ENCODE data around the gene FCHO2. TPM values are rescaled to one million over a fixed set of nuclear protein-coding genes. Genes with fewer than 3 reads are reported as not detected.

FCHO2 gene
- total RNA-seq, 1 experiment from 2014 or later = 14.9 TPM

DNA sequence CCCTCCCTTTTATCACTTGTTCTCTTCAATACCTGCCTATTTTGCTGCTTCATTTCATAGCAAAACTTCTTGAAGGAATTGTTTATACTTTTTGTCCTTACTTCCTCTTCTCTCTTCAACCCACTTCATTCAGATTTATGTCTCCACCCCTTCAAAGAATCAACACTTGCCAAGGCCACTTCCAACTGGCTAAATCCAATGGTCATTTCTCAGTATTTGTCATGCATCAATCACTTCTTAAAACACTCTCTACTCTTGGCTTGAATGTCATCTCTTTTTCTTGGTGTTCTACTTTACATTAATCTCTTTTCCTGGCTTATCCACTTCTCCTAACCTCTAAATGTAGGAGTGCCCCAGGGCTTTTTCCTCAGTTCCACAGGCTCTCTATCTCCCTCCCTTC lies 8.3 kb upstream of the FCHO2 start (continued):
- TF ChIP-seq, protein P1, sequence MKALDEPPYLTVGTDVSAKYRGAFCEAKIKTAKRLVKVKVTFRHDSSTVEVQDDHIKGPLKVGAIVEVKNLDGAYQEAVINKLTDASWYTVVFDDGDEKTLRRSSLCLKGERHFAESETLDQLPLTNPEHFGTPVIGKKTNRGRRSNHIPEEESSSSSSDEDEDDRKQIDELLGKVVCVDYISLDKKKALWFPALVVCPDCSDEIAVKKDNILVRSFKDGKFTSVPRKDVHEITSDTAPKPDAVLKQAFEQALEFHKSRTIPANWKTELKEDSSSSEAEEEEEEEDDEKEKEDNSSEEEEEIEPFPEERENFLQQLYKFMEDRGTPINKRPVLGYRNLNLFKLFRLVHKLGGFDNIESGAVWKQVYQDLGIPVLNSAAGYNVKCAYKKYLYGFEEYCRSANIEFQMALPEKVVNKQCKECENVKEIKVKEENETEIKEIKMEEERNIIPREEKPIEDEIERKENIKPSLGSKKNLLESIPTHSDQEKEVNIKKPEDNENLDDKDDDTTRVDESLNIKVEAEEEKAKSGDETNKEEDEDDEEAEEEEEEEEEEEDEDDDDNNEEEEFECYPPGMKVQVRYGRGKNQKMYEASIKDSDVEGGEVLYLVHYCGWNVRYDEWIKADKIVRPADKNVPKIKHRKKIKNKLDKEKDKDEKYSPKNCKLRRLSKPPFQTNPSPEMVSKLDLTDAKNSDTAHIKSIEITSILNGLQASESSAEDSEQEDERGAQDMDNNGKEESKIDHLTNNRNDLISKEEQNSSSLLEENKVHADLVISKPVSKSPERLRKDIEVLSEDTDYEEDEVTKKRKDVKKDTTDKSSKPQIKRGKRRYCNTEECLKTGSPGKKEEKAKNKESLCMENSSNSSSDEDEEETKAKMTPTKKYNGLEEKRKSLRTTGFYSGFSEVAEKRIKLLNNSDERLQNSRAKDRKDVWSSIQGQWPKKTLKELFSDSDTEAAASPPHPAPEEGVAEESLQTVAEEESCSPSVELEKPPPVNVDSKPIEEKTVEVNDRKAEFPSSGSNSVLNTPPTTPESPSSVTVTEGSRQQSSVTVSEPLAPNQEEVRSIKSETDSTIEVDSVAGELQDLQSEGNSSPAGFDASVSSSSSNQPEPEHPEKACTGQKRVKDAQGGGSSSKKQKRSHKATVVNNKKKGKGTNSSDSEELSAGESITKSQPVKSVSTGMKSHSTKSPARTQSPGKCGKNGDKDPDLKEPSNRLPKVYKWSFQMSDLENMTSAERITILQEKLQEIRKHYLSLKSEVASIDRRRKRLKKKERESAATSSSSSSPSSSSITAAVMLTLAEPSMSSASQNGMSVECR (CRISPR knock-in tag; IDR thresholded peaks at IDR 0.05; ENCODE audit: borderline replicate concordance) = no peak
- TF ChIP-seq, protein P2, sequence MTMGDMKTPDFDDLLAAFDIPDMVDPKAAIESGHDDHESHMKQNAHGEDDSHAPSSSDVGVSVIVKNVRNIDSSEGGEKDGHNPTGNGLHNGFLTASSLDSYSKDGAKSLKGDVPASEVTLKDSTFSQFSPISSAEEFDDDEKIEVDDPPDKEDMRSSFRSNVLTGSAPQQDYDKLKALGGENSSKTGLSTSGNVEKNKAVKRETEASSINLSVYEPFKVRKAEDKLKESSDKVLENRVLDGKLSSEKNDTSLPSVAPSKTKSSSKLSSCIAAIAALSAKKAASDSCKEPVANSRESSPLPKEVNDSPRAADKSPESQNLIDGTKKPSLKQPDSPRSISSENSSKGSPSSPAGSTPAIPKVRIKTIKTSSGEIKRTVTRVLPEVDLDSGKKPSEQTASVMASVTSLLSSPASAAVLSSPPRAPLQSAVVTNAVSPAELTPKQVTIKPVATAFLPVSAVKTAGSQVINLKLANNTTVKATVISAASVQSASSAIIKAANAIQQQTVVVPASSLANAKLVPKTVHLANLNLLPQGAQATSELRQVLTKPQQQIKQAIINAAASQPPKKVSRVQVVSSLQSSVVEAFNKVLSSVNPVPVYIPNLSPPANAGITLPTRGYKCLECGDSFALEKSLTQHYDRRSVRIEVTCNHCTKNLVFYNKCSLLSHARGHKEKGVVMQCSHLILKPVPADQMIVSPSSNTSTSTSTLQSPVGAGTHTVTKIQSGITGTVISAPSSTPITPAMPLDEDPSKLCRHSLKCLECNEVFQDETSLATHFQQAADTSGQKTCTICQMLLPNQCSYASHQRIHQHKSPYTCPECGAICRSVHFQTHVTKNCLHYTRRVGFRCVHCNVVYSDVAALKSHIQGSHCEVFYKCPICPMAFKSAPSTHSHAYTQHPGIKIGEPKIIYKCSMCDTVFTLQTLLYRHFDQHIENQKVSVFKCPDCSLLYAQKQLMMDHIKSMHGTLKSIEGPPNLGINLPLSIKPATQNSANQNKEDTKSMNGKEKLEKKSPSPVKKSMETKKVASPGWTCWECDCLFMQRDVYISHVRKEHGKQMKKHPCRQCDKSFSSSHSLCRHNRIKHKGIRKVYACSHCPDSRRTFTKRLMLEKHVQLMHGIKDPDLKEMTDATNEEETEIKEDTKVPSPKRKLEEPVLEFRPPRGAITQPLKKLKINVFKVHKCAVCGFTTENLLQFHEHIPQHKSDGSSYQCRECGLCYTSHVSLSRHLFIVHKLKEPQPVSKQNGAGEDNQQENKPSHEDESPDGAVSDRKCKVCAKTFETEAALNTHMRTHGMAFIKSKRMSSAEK (CRISPR knock-in tag; IDR thresholded peaks at IDR 0.05; ENCODE audit: borderline replicate concordance) = no peak
- TF ChIP-seq, protein P3, sequence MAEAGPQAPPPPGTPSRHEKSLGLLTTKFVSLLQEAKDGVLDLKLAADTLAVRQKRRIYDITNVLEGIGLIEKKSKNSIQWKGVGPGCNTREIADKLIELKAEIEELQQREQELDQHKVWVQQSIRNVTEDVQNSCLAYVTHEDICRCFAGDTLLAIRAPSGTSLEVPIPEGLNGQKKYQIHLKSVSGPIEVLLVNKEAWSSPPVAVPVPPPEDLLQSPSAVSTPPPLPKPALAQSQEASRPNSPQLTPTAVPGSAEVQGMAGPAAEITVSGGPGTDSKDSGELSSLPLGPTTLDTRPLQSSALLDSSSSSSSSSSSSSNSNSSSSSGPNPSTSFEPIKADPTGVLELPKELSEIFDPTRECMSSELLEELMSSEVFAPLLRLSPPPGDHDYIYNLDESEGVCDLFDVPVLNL (CRISPR knock-in tag; IDR thresholded peaks at IDR 0.05; ENCODE audit: borderline replicate concordance, low read depth) = no peak
- TF ChIP-seq ATF1 (CRISPR knock-in tag; IDR thresholded peaks at IDR 0.05) (no peak), GTF2I (CRISPR knock-in tag; conservative IDR thresholded peaks at IDR 0.05) (no peak), NR2C2 (CRISPR knock-in tag; IDR thresholded peaks at IDR 0.05) (no peak), NFATC4 (CRISPR knock-in tag; IDR thresholded peaks at IDR 0.05) (no peak), TEAD1 (CRISPR knock-in tag; IDR thresholded peaks at IDR 0.05) (no peak), SOX15 (CRISPR knock-in tag; IDR thresholded peaks at IDR 0.05) (no peak), IRF2 (CRISPR knock-in tag; IDR thresholded peaks at IDR 0.05; ENCODE audit: borderline replicate concordance, low read depth) (no peak), NFE2L1 (CRISPR knock-in tag; IDR thresholded peaks at IDR 0.05) (no peak)
- TF ChIP-seq, protein P4, sequence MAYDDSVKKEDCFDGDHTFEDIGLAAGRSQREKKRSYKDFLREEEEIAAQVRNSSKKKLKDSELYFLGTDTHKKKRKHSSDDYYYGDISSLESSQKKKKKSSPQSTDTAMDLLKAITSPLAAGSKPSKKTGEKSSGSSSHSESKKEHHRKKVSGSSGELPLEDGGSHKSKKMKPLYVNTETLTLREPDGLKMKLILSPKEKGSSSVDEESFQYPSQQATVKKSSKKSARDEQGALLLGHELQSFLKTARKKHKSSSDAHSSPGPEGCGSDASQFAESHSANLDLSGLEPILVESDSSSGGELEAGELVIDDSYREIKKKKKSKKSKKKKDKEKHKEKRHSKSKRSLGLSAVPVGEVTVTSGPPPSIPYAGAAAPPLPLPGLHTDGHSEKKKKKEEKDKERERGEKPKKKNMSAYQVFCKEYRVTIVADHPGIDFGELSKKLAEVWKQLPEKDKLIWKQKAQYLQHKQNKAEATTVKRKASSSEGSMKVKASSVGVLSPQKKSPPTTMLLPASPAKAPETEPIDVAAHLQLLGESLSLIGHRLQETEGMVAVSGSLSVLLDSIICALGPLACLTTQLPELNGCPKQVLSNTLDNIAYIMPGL (CRISPR knock-in tag; IDR thresholded peaks at IDR 0.05) = no peak
- TF ChIP-seq, protein P5, sequence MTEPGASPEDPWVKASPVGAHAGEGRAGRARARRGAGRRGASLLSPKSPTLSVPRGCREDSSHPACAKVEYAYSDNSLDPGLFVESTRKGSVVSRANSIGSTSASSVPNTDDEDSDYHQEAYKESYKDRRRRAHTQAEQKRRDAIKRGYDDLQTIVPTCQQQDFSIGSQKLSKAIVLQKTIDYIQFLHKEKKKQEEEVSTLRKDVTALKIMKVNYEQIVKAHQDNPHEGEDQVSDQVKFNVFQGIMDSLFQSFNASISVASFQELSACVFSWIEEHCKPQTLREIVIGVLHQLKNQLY (CRISPR knock-in tag; IDR thresholded peaks at IDR 0.05) = no peak

DNA sequence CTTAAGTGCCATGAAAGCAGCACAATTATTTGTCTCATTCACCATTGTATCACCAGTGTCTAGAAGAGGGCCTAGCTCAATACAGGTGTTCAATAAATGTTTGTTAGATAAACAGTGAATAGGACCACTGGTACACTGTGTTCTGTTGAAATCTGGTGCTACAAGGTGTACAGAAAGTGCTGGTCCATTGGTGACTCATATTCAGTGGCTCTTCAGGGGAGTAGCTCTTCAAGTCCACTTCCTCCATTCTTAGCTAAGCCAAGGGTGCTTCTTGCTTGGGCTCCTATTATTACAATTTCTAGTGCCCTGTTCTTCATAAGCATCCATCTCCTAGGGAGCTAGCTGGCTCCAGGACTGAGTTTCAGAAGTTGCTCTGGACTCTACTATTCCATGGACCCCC lies 6.4 kb upstream of the FCHO2 start:
- DNase-seq (ENCODE audit: low spot score) (no peak), ATAC-seq (no peak)
- no peaks in the 10 kb centered on the region; the same call in 1 of the 2 replicates for H3K27me3 Mint-ChIP-seq (ENCODE audit: low read depth)
- peaks cover 11% of the 10 kb centered on the region for H3K4me1 Mint-ChIP-seq
- CTCF ChIA-PET = no interaction called here
- H3K9me3 Mint-ChIP-seq = no peaks in the 10 kb centered on the region
- H3K27ac Mint-ChIP-seq = no peak overlapping the region
- H3K36me3 Mint-ChIP-seq = no peaks in the 10 kb centered on the region
- POLR2A ChIA-PET = no interaction called here
- H3K4me3 Mint-ChIP-seq = no peak overlapping the region
- TF ChIP-seq ZNF232 (CRISPR knock-in tag; IDR thresholded peaks at IDR 0.05) (no peak), ZNF396 (CRISPR knock-in tag; IDR thresholded peaks at IDR 0.05; ENCODE audit: borderline replicate concordance) (no peak), ZNF416 (CRISPR knock-in tag; IDR thresholded peaks at IDR 0.05) (no peak), JAZF1 (CRISPR knock-in tag; IDR thresholded peaks at IDR 0.05) (no peak), NR3C1 (CRISPR knock-in tag; conservative IDR thresholded peaks at IDR 0.05; ENCODE audit: low read depth) (no peak)
- TF ChIP-seq, protein P3 (CRISPR knock-in tag; IDR thresholded peaks at IDR 0.05; ENCODE audit: borderline replicate concordance, low read depth) = no peak
- TF ChIP-seq, protein P6, sequence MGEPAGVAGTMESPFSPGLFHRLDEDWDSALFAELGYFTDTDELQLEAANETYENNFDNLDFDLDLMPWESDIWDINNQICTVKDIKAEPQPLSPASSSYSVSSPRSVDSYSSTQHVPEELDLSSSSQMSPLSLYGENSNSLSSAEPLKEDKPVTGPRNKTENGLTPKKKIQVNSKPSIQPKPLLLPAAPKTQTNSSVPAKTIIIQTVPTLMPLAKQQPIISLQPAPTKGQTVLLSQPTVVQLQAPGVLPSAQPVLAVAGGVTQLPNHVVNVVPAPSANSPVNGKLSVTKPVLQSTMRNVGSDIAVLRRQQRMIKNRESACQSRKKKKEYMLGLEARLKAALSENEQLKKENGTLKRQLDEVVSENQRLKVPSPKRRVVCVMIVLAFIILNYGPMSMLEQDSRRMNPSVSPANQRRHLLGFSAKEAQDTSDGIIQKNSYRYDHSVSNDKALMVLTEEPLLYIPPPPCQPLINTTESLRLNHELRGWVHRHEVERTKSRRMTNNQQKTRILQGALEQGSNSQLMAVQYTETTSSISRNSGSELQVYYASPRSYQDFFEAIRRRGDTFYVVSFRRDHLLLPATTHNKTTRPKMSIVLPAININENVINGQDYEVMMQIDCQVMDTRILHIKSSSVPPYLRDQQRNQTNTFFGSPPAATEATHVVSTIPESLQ (CRISPR knock-in tag; IDR thresholded peaks at IDR 0.05) = no peak
- TF ChIP-seq, protein P4 (CRISPR knock-in tag; IDR thresholded peaks at IDR 0.05) = no peak
